ENCODE measurements around the gene OR1J2. TPM values are rescaled to one million over a fixed set of nuclear protein-coding genes. Genes with fewer than 3 reads are reported as not detected.

Gene OR1J2
- total and polyA plus RNA-seq, 9 of the 15 experiments (the other 6 are each of a cell fraction or from before 2014, with no cell fraction given): not detected

- no peaks in the 10 kb centered on the region for H4K20me1 ChIP-seq (replicated peaks; ENCODE audit: control insufficient read depth, insufficient read depth, low read length)
- H3K9me3 ChIP-seq (replicated peaks; ENCODE audit: control insufficient read depth, insufficient read depth, low read depth, low read length): no peaks in the 10 kb centered on the region
- H3K4me2 ChIP-seq (ENCODE audit: insufficient read depth, low read length): no peak overlapping the region
- intact Hi-C loops (cut with micrococcal nuclease) (loop anchor here (1.0 kb wide), 1 partner anchor 311 kb away; no protein-coding TSS in a partner anchor), in situ Hi-C loops (cut with MboI) (no loop called here)
- ATAC-seq (peak; percentile 70), DNase-seq (ENCODE audit: extremely low read depth in 1 of 4, low spot score in 3 of 4) (peak; percentile 19 to 44 (median 33)), FAIRE-seq (peak; percentile 81)
- H3K27me3 ChIP-seq (ENCODE audit: control insufficient read depth in 2 of 2, insufficient read depth in 2 of 2, low read length in 2 of 2): peaks cover 0 to 4% of the 10 kb centered on the region in 2 experiments; a peak in 1 of 5 replicates
- no peaks in the 10 kb centered on the region for H3K4me1 ChIP-seq (replicated peaks in 1 of 2; ENCODE audit: control insufficient read depth in 2 of 2, insufficient read depth in 2 of 2, low read length in 2 of 2)
- 0% methylated on average over 2 of the region's 2 CpGs for whole genome bisulfite sequencing (ENCODE audit: insufficient coverage, low coverage, missing lambda C conversion rate)
- no peak overlapping the region for H3K4me3 ChIP-seq
- no peaks in the 10 kb centered on the region for H3K9me1 ChIP-seq (ENCODE audit: control insufficient read depth, insufficient read depth, low read length)
- BruUV-seq (replicated peaks): no TSS peak
- POLR2A ChIA-PET: interaction anchor here (1.5 kb wide), 1 partner anchor 9 kb away, joined by 4 read pairs; no protein-coding TSS in a partner anchor
- no peak overlapping the region for H2AFZ ChIP-seq (ENCODE audit: low read depth, low read length)
- no peak overlapping the region for H3K9ac ChIP-seq (ENCODE audit: insufficient read depth in 1 of 2, low read depth in 2 of 2, low read length in 2 of 2)
- no peaks in the 10 kb centered on the region for H3K79me2 ChIP-seq (ENCODE audit: control insufficient read depth, insufficient read depth, low read length)
- CTCF ChIA-PET (ENCODE audit: low intra/inter-chr PET ratio): no interaction called here
- no peak overlapping the region for H3K27ac ChIP-seq (ENCODE audit: extremely low read depth, low read depth, low read length)
- H3K36me3 ChIP-seq (ENCODE audit: control insufficient read depth, insufficient read depth, low read length): no peaks in the 10 kb centered on the region
- TF ChIP-seq NONO (IDR thresholded peaks at IDR 0.05; ENCODE audit: low read depth in 2 of 2, low read length in 1 of 2) (no peak), HNRNPLL (IDR thresholded peaks at IDR 0.05; ENCODE audit: low read depth, low read length, poor library complexity, severe bottlenecking) (no peak), SMC3 (conservative IDR thresholded peaks at IDR 0.05; ENCODE audit: insufficient read depth, low read depth, low read length) (0 out of 2 replicates have a peak, but pooled peaks have one; percentile 27), TBP (optimal IDR thresholded peaks at IDR 0.05; ENCODE audit: low read depth, low read length) (no peak), RAD21 (CRISPR knock-in tag; conservative IDR thresholded peaks at IDR 0.05 in 1 of 2, IDR thresholded peaks at IDR 0.05 in 1 of 2) (peak; percentile 29 to 69; a peak in 3 of 4 replicates), ZNF140 (CRISPR knock-in tag; IDR thresholded peaks at IDR 0.05) (no peak), TFAP4 (CRISPR knock-in tag; IDR thresholded peaks at IDR 0.05; ENCODE audit: borderline replicate concordance) (peak; percentile 53; the same call in 1 of the 2 replicates)
- TF ChIP-seq, protein P1, sequence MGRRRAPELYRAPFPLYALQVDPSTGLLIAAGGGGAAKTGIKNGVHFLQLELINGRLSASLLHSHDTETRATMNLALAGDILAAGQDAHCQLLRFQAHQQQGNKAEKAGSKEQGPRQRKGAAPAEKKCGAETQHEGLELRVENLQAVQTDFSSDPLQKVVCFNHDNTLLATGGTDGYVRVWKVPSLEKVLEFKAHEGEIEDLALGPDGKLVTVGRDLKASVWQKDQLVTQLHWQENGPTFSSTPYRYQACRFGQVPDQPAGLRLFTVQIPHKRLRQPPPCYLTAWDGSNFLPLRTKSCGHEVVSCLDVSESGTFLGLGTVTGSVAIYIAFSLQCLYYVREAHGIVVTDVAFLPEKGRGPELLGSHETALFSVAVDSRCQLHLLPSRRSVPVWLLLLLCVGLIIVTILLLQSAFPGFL (CRISPR knock-in tag; IDR thresholded peaks at IDR 0.05): 0 out of 2 replicates have a peak, but pooled peaks have one; percentile 57
- TF ChIP-seq, protein P2, sequence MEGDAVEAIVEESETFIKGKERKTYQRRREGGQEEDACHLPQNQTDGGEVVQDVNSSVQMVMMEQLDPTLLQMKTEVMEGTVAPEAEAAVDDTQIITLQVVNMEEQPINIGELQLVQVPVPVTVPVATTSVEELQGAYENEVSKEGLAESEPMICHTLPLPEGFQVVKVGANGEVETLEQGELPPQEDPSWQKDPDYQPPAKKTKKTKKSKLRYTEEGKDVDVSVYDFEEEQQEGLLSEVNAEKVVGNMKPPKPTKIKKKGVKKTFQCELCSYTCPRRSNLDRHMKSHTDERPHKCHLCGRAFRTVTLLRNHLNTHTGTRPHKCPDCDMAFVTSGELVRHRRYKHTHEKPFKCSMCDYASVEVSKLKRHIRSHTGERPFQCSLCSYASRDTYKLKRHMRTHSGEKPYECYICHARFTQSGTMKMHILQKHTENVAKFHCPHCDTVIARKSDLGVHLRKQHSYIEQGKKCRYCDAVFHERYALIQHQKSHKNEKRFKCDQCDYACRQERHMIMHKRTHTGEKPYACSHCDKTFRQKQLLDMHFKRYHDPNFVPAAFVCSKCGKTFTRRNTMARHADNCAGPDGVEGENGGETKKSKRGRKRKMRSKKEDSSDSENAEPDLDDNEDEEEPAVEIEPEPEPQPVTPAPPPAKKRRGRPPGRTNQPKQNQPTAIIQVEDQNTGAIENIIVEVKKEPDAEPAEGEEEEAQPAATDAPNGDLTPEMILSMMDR (IDR thresholded peaks at IDR 0.05 in 2 of 3, conservative IDR thresholded peaks at IDR 0.05 in 1 of 3; ENCODE audit: insufficient read depth in 2 of 3, low read depth in 1 of 3, low read length in 3 of 3): peak; percentile 60 to 81 (median 75)
Measured at GRCh38 chr9:122498883-122499288, 11.7 kb upstream of the OR1J2 start.

Data from K562 (cell line).